ENCODE results near the gene OSBP2.

OSBP2 gene

GRCh38 chr22:30685178-30685577 is 9.5 kb upstream of the OSBP2 start:
- no peaks in the 10 kb centered on the region for H3K9me3 ChIP-seq (ENCODE audit: insufficient read depth, low read depth, low read length)
- no peaks in the 10 kb centered on the region for H3K27me3 ChIP-seq (ENCODE audit: insufficient read depth, low read length)
- H3K18ac ChIP-seq (ENCODE audit: low read length), result no peak overlapping the region
- H3K23ac ChIP-seq (ENCODE audit: low read length), result no peak overlapping the region
- H3K4me1 ChIP-seq (ENCODE audit: control insufficient read depth in 1 of 2, insufficient read depth in 2 of 2, low read length in 2 of 2), result no peaks in the 10 kb centered on the region
- no peak overlapping the region for H3K9ac ChIP-seq (ENCODE audit: low read length)
- H2AFZ ChIP-seq (ENCODE audit: insufficient read depth, low read length, poor library complexity), result no peak overlapping the region
- no peak overlapping the region for H4K91ac ChIP-seq (ENCODE audit: low read depth, low read length)
- DNase-seq, result no peak
- no CpG with 5 or more reads among the region's 7 CpGs for WGBS (ENCODE audit: extremely low coverage, insufficient coverage, insufficient read length)
- H3K27ac ChIP-seq (ENCODE audit: low read depth, low read length), result no peak overlapping the region
- H3K79me1 ChIP-seq (ENCODE audit: low read length), result no peaks in the 10 kb centered on the region
- no peak overlapping the region for H4K8ac ChIP-seq (ENCODE audit: low read depth, low read length)
- H4K12ac ChIP-seq (ENCODE audit: low read depth, low read length), result no peak overlapping the region
- H3K4me3 ChIP-seq (ENCODE audit: low read depth, low read length), result no peak overlapping the region
- no peak overlapping the region for H3K4ac ChIP-seq (ENCODE audit: low read depth, low read length)
- no peak overlapping the region for H3K4me2 ChIP-seq (ENCODE audit: low read length)
- H3K14ac ChIP-seq (ENCODE audit: low read length), result no peak overlapping the region
- H2AK5ac ChIP-seq (ENCODE audit: low read length), result no peak overlapping the region
- H3K79me2 ChIP-seq (ENCODE audit: control insufficient read depth, insufficient read depth, low read length, poor library complexity), result no peaks in the 10 kb centered on the region
- no peak overlapping the region for H2BK120ac ChIP-seq (ENCODE audit: insufficient read depth, low read length, poor library complexity)
- H3K36me3 ChIP-seq (ENCODE audit: control insufficient read depth in 1 of 2, insufficient read depth in 2 of 2, low read length in 2 of 2), result no peaks in the 10 kb centered on the region
- no peak overlapping the region for H2BK12ac ChIP-seq (ENCODE audit: low read length)
- no peak overlapping the region for H2BK5ac ChIP-seq (ENCODE audit: low read depth, low read length, poor library complexity)

GRCh38 chr22:30687358-30687757 is 7.3 kb upstream of the OSBP2 start:
- no peak overlapping the region for H2BK5ac ChIP-seq (ENCODE audit: low read depth, low read length, poor library complexity)
- no peak overlapping the region for H3K4me2 ChIP-seq (ENCODE audit: low read length)
- no peak overlapping the region for H2BK12ac ChIP-seq (ENCODE audit: low read length)
- H3K79me2 ChIP-seq (ENCODE audit: control insufficient read depth, insufficient read depth, low read length, poor library complexity), result no peaks in the 10 kb centered on the region
- no peaks in the 10 kb centered on the region for H3K4me1 ChIP-seq (ENCODE audit: control insufficient read depth in 1 of 2, insufficient read depth in 2 of 2, low read length in 2 of 2)
- H3K23ac ChIP-seq (ENCODE audit: low read length), result no peak overlapping the region
- H3K27me3 ChIP-seq (ENCODE audit: insufficient read depth, low read length), result no peaks in the 10 kb centered on the region
- no peak overlapping the region for H3K14ac ChIP-seq (ENCODE audit: low read length)
- DNase-seq, result no peak
- H3K4me3 ChIP-seq (ENCODE audit: low read depth, low read length), result no peak overlapping the region
- H4K91ac ChIP-seq (ENCODE audit: low read depth, low read length), result no peak overlapping the region
- no peaks in the 10 kb centered on the region for H3K9me3 ChIP-seq (ENCODE audit: insufficient read depth, low read depth, low read length)
- no peak overlapping the region for H3K9ac ChIP-seq (ENCODE audit: low read length)
- no peak overlapping the region for H4K12ac ChIP-seq (ENCODE audit: low read depth, low read length)
- H2AK5ac ChIP-seq (ENCODE audit: low read length), result no peak overlapping the region
- H2AFZ ChIP-seq (ENCODE audit: insufficient read depth, low read length, poor library complexity), result no peak overlapping the region
- no peaks in the 10 kb centered on the region for H3K36me3 ChIP-seq (ENCODE audit: control insufficient read depth in 1 of 2, insufficient read depth in 2 of 2, low read length in 2 of 2)
- H3K27ac ChIP-seq (ENCODE audit: low read depth, low read length), result no peak overlapping the region
- WGBS (ENCODE audit: extremely low coverage, insufficient coverage, insufficient read length), result no CpG with 5 or more reads among the region's 4 CpGs
- no peak overlapping the region for H2BK120ac ChIP-seq (ENCODE audit: insufficient read depth, low read length, poor library complexity)
- H4K8ac ChIP-seq (ENCODE audit: low read depth, low read length), result no peak overlapping the region
- no peak overlapping the region for H3K18ac ChIP-seq (ENCODE audit: low read length)
- H3K4ac ChIP-seq (ENCODE audit: low read depth, low read length), result no peak overlapping the region
- no peaks in the 10 kb centered on the region for H3K79me1 ChIP-seq (ENCODE audit: low read length)

GRCh38 chr22:30689622-30690021 is 5.1 kb upstream of the OSBP2 start:
- Histone ChIP-seq H4K91ac (ENCODE audit: low read depth, low read length) (no peak overlapping the region), H4K12ac (ENCODE audit: low read depth, low read length) (no peak overlapping the region), H3K4ac (ENCODE audit: low read depth, low read length) (no peak overlapping the region), H3K14ac (ENCODE audit: low read length) (no peak overlapping the region), H3K23ac (ENCODE audit: low read length) (no peak overlapping the region), H3K9ac (ENCODE audit: low read length) (no peak overlapping the region), H3K79me2 (ENCODE audit: control insufficient read depth, insufficient read depth, low read length, poor library complexity) (no peaks in the 10 kb centered on the region), H3K4me1 (ENCODE audit: control insufficient read depth in 1 of 2, insufficient read depth in 2 of 2, low read length in 2 of 2) (peaks cover 0 to 3% of the 10 kb centered on the region in 2 experiments), H2AFZ (ENCODE audit: insufficient read depth, low read length, poor library complexity) (no peak overlapping the region), H2BK120ac (ENCODE audit: insufficient read depth, low read length, poor library complexity) (no peak overlapping the region), H3K36me3 (ENCODE audit: control insufficient read depth in 1 of 2, insufficient read depth in 2 of 2, low read length in 2 of 2) (no peaks in the 10 kb centered on the region), H3K27ac (ENCODE audit: low read depth, low read length) (no peak overlapping the region), H2AK5ac (ENCODE audit: low read length) (no peak overlapping the region), H3K9me3 (ENCODE audit: insufficient read depth, low read depth, low read length) (no peaks in the 10 kb centered on the region), H2BK5ac (ENCODE audit: low read depth, low read length, poor library complexity) (no peak overlapping the region), H4K8ac (ENCODE audit: low read depth, low read length) (no peak overlapping the region), H3K4me3 (ENCODE audit: low read depth, low read length) (no peak overlapping the region), H3K79me1 (ENCODE audit: low read length) (peaks cover 4% of the 10 kb centered on the region), H3K18ac (ENCODE audit: low read length) (no peak overlapping the region), H2BK12ac (ENCODE audit: low read length) (no peak overlapping the region), H3K4me2 (ENCODE audit: low read length) (no peak overlapping the region), H3K27me3 (ENCODE audit: insufficient read depth, low read length) (peaks cover 2% of the 10 kb centered on the region)
- no peak for DNase-seq
- WGBS (ENCODE audit: extremely low coverage, insufficient coverage, insufficient read length), result no CpG with 5 or more reads among the region's 1 CpG

- no peaks in the 10 kb centered on the region for H3K36me3 ChIP-seq (ENCODE audit: control insufficient read depth in 1 of 2, insufficient read depth in 2 of 2, low read length in 2 of 2)
- H3K4me3 ChIP-seq (ENCODE audit: low read depth, low read length), result no peak overlapping the region
- H2AFZ ChIP-seq (ENCODE audit: insufficient read depth, low read length, poor library complexity), result no peak overlapping the region
- peaks cover 16% of the 10 kb centered on the region for H3K27me3 ChIP-seq (ENCODE audit: insufficient read depth, low read length)
- H3K4ac ChIP-seq (ENCODE audit: low read depth, low read length), result no peak overlapping the region
- no peak overlapping the region for H4K12ac ChIP-seq (ENCODE audit: low read depth, low read length)
- no peak overlapping the region for H4K91ac ChIP-seq (ENCODE audit: low read depth, low read length)
- no peak for DNase-seq
- no peak overlapping the region for H3K23ac ChIP-seq (ENCODE audit: low read length)
- H3K14ac ChIP-seq (ENCODE audit: low read length), result no peak overlapping the region
- H2AK5ac ChIP-seq (ENCODE audit: low read length), result no peak overlapping the region
- H4K8ac ChIP-seq (ENCODE audit: low read depth, low read length), result no peak overlapping the region
- no peak overlapping the region for H2BK5ac ChIP-seq (ENCODE audit: low read depth, low read length, poor library complexity)
- H2BK120ac ChIP-seq (ENCODE audit: insufficient read depth, low read length, poor library complexity), result no peak overlapping the region
- H3K18ac ChIP-seq (ENCODE audit: low read length), result no peak overlapping the region
- no CpG with 5 or more reads among the region's 1 CpG for WGBS (ENCODE audit: extremely low coverage, insufficient coverage, insufficient read length)
- H3K79me2 ChIP-seq (ENCODE audit: control insufficient read depth, insufficient read depth, low read length, poor library complexity), result no peaks in the 10 kb centered on the region
- peaks cover 4% of the 10 kb centered on the region for H3K79me1 ChIP-seq (ENCODE audit: low read length)
- peaks cover 0 to 5% of the 10 kb centered on the region in 2 experiments for H3K4me1 ChIP-seq (ENCODE audit: control insufficient read depth in 1 of 2, insufficient read depth in 2 of 2, low read length in 2 of 2)
- H3K9me3 ChIP-seq (ENCODE audit: insufficient read depth, low read depth, low read length), result peaks cover 4% of the 10 kb centered on the region
- H3K9ac ChIP-seq (ENCODE audit: low read length), result no peak overlapping the region
- H2BK12ac ChIP-seq (ENCODE audit: low read length), result no peak overlapping the region
- H3K4me2 ChIP-seq (ENCODE audit: low read length), result no peak overlapping the region
- no peak overlapping the region for H3K27ac ChIP-seq (ENCODE audit: low read depth, low read length)
These were observed 3.5 kb upstream of the OSBP2 start for GRCh38 chr22:30691204-30691603.
